Stomach smooth muscle (tissue), 2 donors: ENCODE data around the gene ERBB4.

ENCODE experiments used
- H3K27ac ChIP-seq: one replicate; pipeline ENCODE4 v1.7.0; 2013; ENCODE audit warnings: mild to moderate bottlenecking, low read length, inconsistent platforms
- H3K27me3 ChIP-seq, 2 donors: one replicate each; pipeline ENCODE4 v1.7.0; 2013; ENCODE audit warnings: low read length in 2 of 2; ENCODE audit not compliant: insufficient read depth in 2 of 2, control insufficient read depth in 1 of 2
- H3K36me3 ChIP-seq, 2 donors: one replicate each; pipeline ENCODE4 v1.7.0; 2013; ENCODE audit warnings: low read length in 2 of 2; ENCODE audit not compliant: control insufficient read depth in 2 of 2, insufficient read depth in 2 of 2
- H3K4me1 ChIP-seq: one replicate; pipeline ENCODE4 v1.7.0; 2013; ENCODE audit warnings: low read length; ENCODE audit not compliant: control insufficient read depth, insufficient read depth
- H3K4me3 ChIP-seq, 2 donors: one replicate each; pipeline ENCODE4 v1.7.0; 2013; ENCODE audit warnings: low read length in 2 of 2
- H3K9ac ChIP-seq, 2 donors: one replicate each; pipeline ENCODE4 v1.7.0; 2013; ENCODE audit warnings: low read length in 2 of 2, mild to moderate bottlenecking in 1 of 2
- H3K9me3 ChIP-seq, 2 donors: one replicate each; pipeline ENCODE4 v1.7.0; 2013; ENCODE audit warnings: low read length in 2 of 2; ENCODE audit not compliant: control insufficient read depth in 2 of 2
- donor health status: healthy.
- donor health status: Pancreatic carcinoma.

ERBB4 gene

DNA sequence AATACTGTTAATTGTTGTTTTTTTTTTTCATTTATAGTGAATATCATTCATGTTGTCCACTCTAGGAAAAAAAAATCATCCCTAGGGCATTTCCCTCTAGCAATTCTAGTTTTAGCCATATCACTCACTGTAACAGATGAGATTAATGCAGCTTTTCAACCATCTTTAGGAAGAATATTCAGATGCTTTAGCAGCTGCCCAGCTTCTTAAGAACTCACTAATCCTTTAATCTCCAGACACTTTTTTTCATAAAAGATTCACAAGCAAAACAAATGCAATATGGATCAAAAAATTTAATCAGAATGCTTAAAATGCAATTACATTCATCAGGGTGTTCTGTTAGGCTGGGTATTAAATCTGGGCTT, 692.6 kb downstream of the ERBB4 start:
- Histone ChIP-seq H3K27ac (no peak overlapping the region), H3K27me3 (no peaks in the 10 kb centered on the region), H3K4me1 (no peaks in the 10 kb centered on the region), H3K36me3 (no peaks in the 10 kb centered on the region), H3K9ac (no peak overlapping the region), H3K4me3 (no peak overlapping the region), H3K9me3 (no peaks in the 10 kb centered on the region)

- no peak overlapping the region for H3K9ac ChIP-seq
- H3K4me1 ChIP-seq: no peaks in the 10 kb centered on the region
- no peaks in the 10 kb centered on the region for H3K9me3 ChIP-seq
- H3K36me3 ChIP-seq: no peaks in the 10 kb centered on the region
- H3K27ac ChIP-seq: no peak overlapping the region
- no peak overlapping the region for H3K4me3 ChIP-seq
- H3K27me3 ChIP-seq: no peaks in the 10 kb centered on the region
These were observed 693.1 kb downstream of the ERBB4 start for GRCh38 chr2:211845338-211846035.

DNA sequence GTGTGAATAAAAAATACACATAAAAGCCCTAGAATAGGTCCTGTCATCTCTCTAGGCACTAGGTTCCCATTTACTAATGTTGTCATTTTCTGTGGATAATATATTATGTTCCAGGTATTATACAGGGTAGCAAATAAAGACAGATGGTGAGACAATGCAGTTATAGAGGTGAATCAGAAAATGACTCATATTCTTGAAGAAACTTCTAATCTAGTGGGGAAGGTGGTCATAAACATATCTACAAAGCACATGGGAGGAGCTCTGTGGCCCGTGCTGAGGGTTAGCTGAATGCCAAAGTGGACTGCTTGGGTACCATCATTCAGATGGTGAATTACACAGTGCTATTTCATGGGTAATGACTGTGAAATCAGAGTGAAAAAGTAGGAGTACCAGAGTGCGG, 700.9 kb downstream of the ERBB4 start:
- Histone ChIP-seq H3K36me3 (no peaks in the 10 kb centered on the region), H3K4me1 (no peaks in the 10 kb centered on the region), H3K27me3 (no peaks in the 10 kb centered on the region), H3K9ac (no peak overlapping the region), H3K4me3 (no peak overlapping the region), H3K9me3 (no peaks in the 10 kb centered on the region), H3K27ac (no peak overlapping the region)

GRCh38 chr2:211837206-211837605, 701.4 kb downstream of the ERBB4 start:
- Histone ChIP-seq H3K4me3 (no peak overlapping the region), H3K27ac (no peak overlapping the region), H3K9ac (no peak overlapping the region), H3K36me3 (no peaks in the 10 kb centered on the region), H3K9me3 (no peaks in the 10 kb centered on the region), H3K4me1 (no peaks in the 10 kb centered on the region), H3K27me3 (no peaks in the 10 kb centered on the region)

GRCh38 chr2:211836409-211836808, 702.2 kb downstream of the ERBB4 start:
- H3K4me1 ChIP-seq: no peaks in the 10 kb centered on the region
- no peak overlapping the region for H3K27ac ChIP-seq
- H3K4me3 ChIP-seq: no peak overlapping the region
- H3K27me3 ChIP-seq: no peaks in the 10 kb centered on the region
- H3K36me3 ChIP-seq: no peaks in the 10 kb centered on the region
- no peaks in the 10 kb centered on the region for H3K9me3 ChIP-seq
- H3K9ac ChIP-seq: no peak overlapping the region

- Histone ChIP-seq H3K27ac (no peak overlapping the region), H3K27me3 (no peaks in the 10 kb centered on the region), H3K36me3 (no peaks in the 10 kb centered on the region), H3K4me3 (no peak overlapping the region), H3K9me3 (no peaks in the 10 kb centered on the region), H3K9ac (no peak overlapping the region), H3K4me1 (no peaks in the 10 kb centered on the region)
These were observed 702.9 kb downstream of the ERBB4 start for GRCh38 chr2:211835695-211836094.

DNA sequence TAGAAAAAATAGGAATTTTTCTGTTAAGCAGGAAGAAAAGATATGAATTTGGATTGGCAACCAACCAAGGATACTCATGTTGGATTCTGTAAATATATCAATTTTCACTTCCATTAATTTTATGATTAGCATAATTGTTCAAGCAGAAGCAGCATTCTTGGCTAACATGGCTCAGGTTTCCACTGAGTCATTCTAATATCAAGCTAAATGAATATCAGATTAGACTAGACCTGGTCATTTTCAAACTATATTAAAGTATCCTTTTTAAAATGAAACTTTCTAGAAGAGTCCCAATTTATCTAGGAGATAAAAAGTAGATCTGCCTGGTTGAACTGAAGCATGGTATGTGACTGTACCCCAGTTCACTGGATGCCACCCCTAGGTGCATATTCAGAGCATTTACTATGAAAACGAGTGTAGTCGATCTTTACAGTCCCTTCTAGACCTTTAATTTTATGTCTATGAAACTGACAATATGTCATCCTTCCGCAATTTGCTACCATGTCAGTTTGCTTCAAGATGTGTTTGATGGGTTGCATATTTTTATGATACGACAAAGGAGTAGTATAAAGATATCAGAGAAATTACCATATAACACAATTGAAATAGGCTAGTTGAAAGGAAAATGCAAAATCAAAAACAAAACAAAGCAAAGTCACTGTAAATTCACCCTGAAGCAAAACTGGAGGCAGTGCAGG, 704.9 kb downstream of the ERBB4 start:
- H3K4me1 ChIP-seq: no peaks in the 10 kb centered on the region
- no peaks in the 10 kb centered on the region for H3K36me3 ChIP-seq
- no peaks in the 10 kb centered on the region for H3K27me3 ChIP-seq
- no peak overlapping the region for H3K27ac ChIP-seq
- H3K4me3 ChIP-seq: no peak overlapping the region
- H3K9me3 ChIP-seq: no peaks in the 10 kb centered on the region
- no peak overlapping the region for H3K9ac ChIP-seq

- H3K27me3 ChIP-seq: no peaks in the 10 kb centered on the region
- H3K27ac ChIP-seq: no peak overlapping the region
- no peak overlapping the region for H3K9ac ChIP-seq
- no peaks in the 10 kb centered on the region for H3K9me3 ChIP-seq
- no peaks in the 10 kb centered on the region for H3K4me1 ChIP-seq
- H3K36me3 ChIP-seq: no peaks in the 10 kb centered on the region
- H3K4me3 ChIP-seq: no peak overlapping the region
These were observed 708.9 kb downstream of the ERBB4 start for GRCh38 chr2:211829725-211830124.

DNA sequence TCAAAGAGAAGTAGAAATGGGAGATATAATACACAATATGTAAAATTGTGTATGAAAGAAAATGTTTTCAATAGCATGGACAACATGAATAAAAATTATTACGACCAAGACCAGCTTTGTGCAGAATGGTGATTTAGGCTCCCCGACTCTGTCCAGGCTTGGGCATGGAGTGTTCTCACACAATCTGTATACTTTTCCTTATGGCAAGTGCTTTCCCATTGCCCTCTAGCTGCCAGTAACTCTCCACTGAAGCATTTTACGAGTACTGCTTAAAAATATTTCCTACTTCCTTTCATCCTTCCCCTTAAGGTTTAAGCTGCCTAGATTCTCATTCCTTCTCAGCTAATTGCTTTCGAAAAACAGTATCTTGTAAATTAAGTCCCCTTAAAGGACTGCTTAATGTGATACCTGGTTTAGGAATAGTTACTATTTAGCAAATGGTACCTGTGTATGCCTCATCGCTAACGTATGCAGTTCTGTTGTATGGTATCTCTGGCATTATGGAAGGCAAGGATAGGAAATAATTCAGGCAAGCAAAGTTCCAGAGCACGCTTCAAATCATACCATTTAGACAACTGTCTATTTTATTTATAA, 714.6 kb downstream of the ERBB4 start:
- Histone ChIP-seq H3K4me1 (no peaks in the 10 kb centered on the region), H3K4me3 (no peak overlapping the region), H3K27ac (no peak overlapping the region), H3K9me3 (no peaks in the 10 kb centered on the region), H3K27me3 (no peaks in the 10 kb centered on the region), H3K36me3 (no peaks in the 10 kb centered on the region), H3K9ac (no peak overlapping the region)

DNA sequence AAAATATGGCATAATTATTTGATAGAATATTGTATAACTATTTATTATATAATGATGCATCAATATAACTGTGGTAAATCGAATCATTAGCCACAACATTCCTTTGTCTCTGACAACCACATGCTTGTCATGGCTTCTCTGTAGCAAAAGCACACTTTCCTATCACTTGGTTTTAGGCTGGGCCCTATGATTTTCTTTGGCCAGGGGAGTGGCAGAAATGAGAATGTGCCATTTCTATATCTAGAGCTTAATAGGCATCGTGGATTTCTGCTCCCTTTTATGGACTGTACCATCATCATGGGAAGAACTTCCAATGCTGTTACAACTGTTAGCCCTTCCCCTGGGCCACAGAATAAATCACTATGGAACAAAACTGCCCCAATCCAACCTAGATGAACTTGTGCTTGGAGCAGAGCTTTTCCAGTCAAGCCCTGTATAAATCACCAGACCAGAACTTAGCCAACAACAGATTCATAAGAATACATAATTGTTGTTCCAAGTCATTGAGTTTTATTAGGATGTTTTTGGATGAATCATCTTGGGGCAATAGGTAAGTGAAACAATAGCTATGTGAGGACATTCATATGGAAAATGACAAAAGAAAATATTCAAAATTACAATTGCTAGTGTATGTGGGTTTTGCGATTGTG, 715.8 kb downstream of the ERBB4 start:
- no peak overlapping the region for H3K27ac ChIP-seq
- no peaks in the 10 kb centered on the region for H3K27me3 ChIP-seq
- no peak overlapping the region for H3K9ac ChIP-seq

More for the DNA sequence above, 715.8 kb downstream of the ERBB4 start:
- Histone ChIP-seq H3K4me3 (no peak overlapping the region), H3K9me3 (no peaks in the 10 kb centered on the region), H3K36me3 (no peaks in the 10 kb centered on the region), H3K4me1 (no peaks in the 10 kb centered on the region)
